ENCODE results near the gene SNORC.

- TF ChIP-seq CTCF (IDR thresholded peaks at IDR 0.05; ENCODE audit: low read depth, low read length, poor library complexity, severe bottlenecking) (no peak), EZH2phosphoT487 (IDR thresholded peaks at IDR 0.05; ENCODE audit: borderline replicate concordance, low read length) (no peak)
These were observed 26.9 kb downstream of the SNORC start for GRCh38 chr2:232896720-232897597.

All from DOHH2 (cell line).